Tibial nerve (tissue), 4 donors: Measurements from ENCODE around the gene PCBP3. TPM values are rescaled to one million over a fixed set of nuclear protein-coding genes. Genes with fewer than 3 reads are reported as not detected.

ENCODE experiments used
- DNase-seq, 2 donors: peaks; one replicate each; pipeline ENCODE4 v3.0.0-alpha.2; 2019; ENCODE audit warnings: low spot score in 2 of 2
- H3K27ac ChIP-seq, 4 donors: fragments of 200-600 bp; sonication (generic) in 3 of 4; one replicate each; pipeline ENCODE4 v1.5.1; 2017 to 2019; ENCODE audit warnings: mild to moderate bottlenecking in 1 of 4
- H3K27me3 ChIP-seq, 2 donors: fragments of 200-600 bp; sonication (generic) in 1 of 2; one replicate each; pipeline versions ENCODE4 v1.5.1 to v1.6.0; 2017 to 2019
- H3K36me3 ChIP-seq, 3 donors: fragments of 200-600 bp; sonication (generic); one replicate each; pipeline ENCODE4 v1.5.1; 2018 to 2019
- H3K4me1 ChIP-seq, 4 donors: fragments of 200-600 bp; sonication (generic) in 3 of 4; one replicate each; pipeline ENCODE4 v1.5.1; 2017 to 2019
- H3K4me3 ChIP-seq, 4 donors: fragments of 200-600 bp; sonication (generic) in 3 of 4; one replicate each; pipeline ENCODE4 v1.5.1; 2017 to 2019; ENCODE audit warnings: mild to moderate bottlenecking in 1 of 4, moderate library complexity in 1 of 4
- H3K9me3 ChIP-seq, 4 donors: fragments of 200-600 bp; sonication (generic) in 3 of 4; one replicate each; pipeline ENCODE4 v1.5.1; 2017 to 2019
- CTCF ChIP-seq, 5 experiments: fragments of 200-600 bp in 3 of 5; fragments of 450-650 bp in 2 of 5; sonication (generic) in 3 of 5; IDR thresholded peaks; one replicate each; pipeline ENCODE4 v1.5.1; 2016 to 2019; ENCODE audit warnings: antibody characterized with exemption in 5 of 5, mild to moderate bottlenecking in 3 of 5, moderate library complexity in 2 of 5
- EP300 ChIP-seq, 2 donors: sonication (generic); formaldehyde crosslinking; IDR thresholded peaks; one replicate each; pipeline ENCODE4 v1.6.1; 2017; ENCODE audit warnings: antibody characterized with exemption in 2 of 2, mild to moderate bottlenecking in 1 of 2
- POLR2A ChIP-seq, 2 donors: fragments of 450-650 bp; IDR thresholded peaks; one replicate each; pipeline ENCODE4 v1.6.1; 2017; ENCODE audit warnings: antibody characterized with exemption in 2 of 2, mild to moderate bottlenecking in 2 of 2, moderate library complexity in 2 of 2
- WGBS, 2 donors: methylation state at CpG; one replicate each; pipeline ENCODE4 v1.1.5; 2018; 5-methylcytosine and 5-hydroxymethylcytosine counted together
- total RNA-seq, 4 donors: library from RNA; depleted of rRNA; stranded (reverse); fragments of >200 nt; gene quantifications; one replicate each; pipeline ENCODE4 v1.1.0, GENCODE V29; 2016

PCBP3 gene
- total RNA-seq, 4 donors from 2014 or later: 4.2 to 13.4 (median 9.6) TPM

- peaks cover 0 to 5% (median 0%) of the 10 kb centered on the region in 3 donors for H3K36me3 ChIP-seq
- no peaks in the 10 kb centered on the region for H3K4me1 ChIP-seq
- H3K27me3 ChIP-seq: no peaks in the 10 kb centered on the region
- 86 to 89% methylated on average over 22 of the region's 22 CpGs for WGBS, 2 donors
- TF ChIP-seq POLR2A (IDR thresholded peaks at IDR 0.05) (no peak), EP300 (IDR thresholded peaks at IDR 0.05) (no peak), CTCF (IDR thresholded peaks at IDR 0.05) (no peak)
- no peak overlapping the region for H3K4me3 ChIP-seq
- no peak for DNase-seq
- H3K27ac ChIP-seq: no peak overlapping the region
- H3K9me3 ChIP-seq: no peaks in the 10 kb centered on the region
Measured at GRCh38 chr21:45868488-45868887, 225.0 kb downstream of the PCBP3 start.

GRCh38 chr21:45869121-45870007 lies 225.8 kb downstream of the PCBP3 start:
- Histone ChIP-seq H3K27ac (no peak overlapping the region), H3K4me1 (no peaks in the 10 kb centered on the region), H3K4me3 (no peak overlapping the region), H3K36me3 (peaks cover 0 to 5% (median 0%) of the 10 kb centered on the region in 3 donors), H3K9me3 (no peaks in the 10 kb centered on the region), H3K27me3 (no peaks in the 10 kb centered on the region)
- TF ChIP-seq EP300 (IDR thresholded peaks at IDR 0.05): no peak
- TF ChIP-seq CTCF (IDR thresholded peaks at IDR 0.05): no peak
- TF ChIP-seq POLR2A (IDR thresholded peaks at IDR 0.05): no peak
- WGBS, 2 donors: 81 to 82% methylated on average over 23 to 24 of the region's 24 CpGs
- no peak for DNase-seq

DNA sequence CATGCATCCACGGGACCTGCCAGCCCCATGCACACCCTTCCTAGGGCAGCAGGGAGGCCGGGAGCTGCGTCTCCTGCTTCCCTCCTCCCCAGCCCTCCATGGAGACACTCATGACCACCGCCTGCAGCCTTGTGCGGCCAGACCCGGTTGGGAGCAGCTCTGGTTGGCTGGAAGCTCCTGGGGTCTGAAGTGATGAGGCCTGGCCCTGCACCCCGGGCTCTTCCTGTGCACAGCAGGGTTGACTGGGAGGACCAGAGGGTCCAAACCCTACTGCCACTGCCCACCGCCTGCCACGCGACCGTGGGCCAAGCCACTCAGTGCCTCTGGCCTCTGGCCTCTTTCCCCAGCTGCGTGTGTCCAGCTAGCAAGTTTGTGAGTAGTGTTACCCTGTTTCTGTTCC lies 226.9 kb downstream of the PCBP3 start:
- H3K4me3 ChIP-seq: no peak overlapping the region
- no peak overlapping the region for H3K27ac ChIP-seq
- no peak for DNase-seq
- H3K36me3 ChIP-seq: peaks cover 0 to 5% (median 0%) of the 10 kb centered on the region in 3 donors
- WGBS, 2 donors: 71 to 83% methylated on average over 11 to 12 of the region's 12 CpGs
- no peaks in the 10 kb centered on the region for H3K4me1 ChIP-seq
- no peaks in the 10 kb centered on the region for H3K27me3 ChIP-seq
- no peaks in the 10 kb centered on the region for H3K9me3 ChIP-seq
- TF ChIP-seq EP300 (IDR thresholded peaks at IDR 0.05) (no peak), CTCF (IDR thresholded peaks at IDR 0.05) (no peak)

DNA sequence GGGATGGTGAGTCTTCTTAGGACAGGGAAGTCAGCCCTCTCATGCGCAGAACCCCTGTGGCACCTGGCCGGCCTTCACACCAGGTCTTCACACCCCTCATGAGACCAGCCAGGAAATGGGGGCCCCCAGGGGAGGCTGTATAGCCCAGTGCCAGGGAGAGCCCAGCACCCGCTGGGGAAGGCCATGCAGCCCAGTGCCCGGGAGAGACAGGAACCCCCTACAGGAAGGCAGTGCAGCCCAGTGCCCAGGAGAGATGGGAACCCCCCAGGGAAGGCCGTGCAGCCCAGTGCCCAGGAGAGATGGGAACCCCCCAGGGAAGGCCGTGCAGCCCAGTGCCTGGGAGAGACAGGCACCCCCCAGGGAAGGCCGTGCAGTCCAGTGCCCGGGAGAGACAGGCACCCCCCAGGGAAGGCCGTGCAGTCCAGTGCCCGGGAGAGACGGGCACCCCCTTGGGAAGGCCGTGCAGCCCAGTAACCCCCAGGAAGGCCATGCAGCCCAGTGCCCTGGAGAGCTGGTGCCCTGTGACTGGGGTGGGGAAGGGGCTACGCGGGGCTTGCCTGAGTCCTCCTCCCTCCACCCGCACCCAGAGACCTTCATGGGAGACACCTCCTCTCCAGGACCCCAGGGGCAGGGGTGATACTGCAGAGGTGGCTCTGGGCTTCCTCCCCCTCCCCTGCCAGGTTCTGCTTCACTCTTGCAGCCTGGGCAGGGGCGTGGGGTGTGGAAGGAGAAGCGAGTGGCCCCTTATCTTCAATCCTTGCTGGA lies 227.5 kb downstream of the PCBP3 start:
- no peaks in the 10 kb centered on the region for H3K9me3 ChIP-seq
- H3K36me3 ChIP-seq: peaks cover 0 to 5% (median 0%) of the 10 kb centered on the region in 3 donors
- H3K4me3 ChIP-seq: no peak overlapping the region
- no peaks in the 10 kb centered on the region for H3K4me1 ChIP-seq
- TF ChIP-seq CTCF (IDR thresholded peaks at IDR 0.05) (no peak), EP300 (IDR thresholded peaks at IDR 0.05) (no peak), POLR2A (IDR thresholded peaks at IDR 0.05) (no peak)
- H3K27ac ChIP-seq: no peak overlapping the region
- no peak for DNase-seq
- 76 to 82% methylated on average over 12 to 17 of the region's 17 CpGs for WGBS, 2 donors
- no peaks in the 10 kb centered on the region for H3K27me3 ChIP-seq
